ENCODE results near the gene FAIM. TPM values are rescaled to one million over a fixed set of nuclear protein-coding genes. Genes with fewer than 3 reads are reported as not detected.
"Not testable (repeated sequence)": the region's sequence is repeated elsewhere in the genome, so short reads cannot be mapped to it uniquely, and the experiment has no call there.

The FAIM gene
- total and polyA plus RNA-seq, 12 donors = 1.5 to 15.7 (median 2.8) TPM

DNA sequence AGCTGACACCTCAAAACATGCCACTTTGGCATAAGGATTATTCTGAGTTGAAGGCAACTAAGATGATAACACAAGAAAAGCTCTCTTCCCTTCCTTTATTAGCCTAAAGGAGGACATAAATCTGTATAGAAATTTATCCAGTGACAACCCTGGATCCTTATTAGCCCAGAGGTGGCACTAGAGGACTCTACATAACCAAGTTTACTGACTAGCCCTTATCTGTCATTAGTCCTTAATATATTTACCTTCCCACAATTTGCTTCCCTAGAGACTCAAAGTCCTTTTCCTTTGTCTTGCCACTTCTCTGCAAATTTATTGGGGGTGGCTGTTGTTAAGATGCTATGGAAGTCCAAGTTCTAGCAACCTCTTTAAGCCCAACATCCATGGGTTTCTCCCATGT, 41.2 kb upstream of the FAIM start:
- H3K4me1 ChIP-seq = no peaks in the 10 kb centered on the region
- peaks cover 0 to 8% (median 0%) of the 10 kb centered on the region in 11 donors for H3K9me3 ChIP-seq
- no peak for DNase-seq
- no peak overlapping the region for H3K4me3 ChIP-seq
- no peak overlapping the region for H3K27ac ChIP-seq
- no peaks in the 10 kb centered on the region for H3K27me3 ChIP-seq
- no peak for ATAC-seq
- H3K36me3 ChIP-seq = peaks cover 0 to 54% (median 7%) of the 10 kb centered on the region in 9 donors
- TF ChIP-seq, protein P1, sequence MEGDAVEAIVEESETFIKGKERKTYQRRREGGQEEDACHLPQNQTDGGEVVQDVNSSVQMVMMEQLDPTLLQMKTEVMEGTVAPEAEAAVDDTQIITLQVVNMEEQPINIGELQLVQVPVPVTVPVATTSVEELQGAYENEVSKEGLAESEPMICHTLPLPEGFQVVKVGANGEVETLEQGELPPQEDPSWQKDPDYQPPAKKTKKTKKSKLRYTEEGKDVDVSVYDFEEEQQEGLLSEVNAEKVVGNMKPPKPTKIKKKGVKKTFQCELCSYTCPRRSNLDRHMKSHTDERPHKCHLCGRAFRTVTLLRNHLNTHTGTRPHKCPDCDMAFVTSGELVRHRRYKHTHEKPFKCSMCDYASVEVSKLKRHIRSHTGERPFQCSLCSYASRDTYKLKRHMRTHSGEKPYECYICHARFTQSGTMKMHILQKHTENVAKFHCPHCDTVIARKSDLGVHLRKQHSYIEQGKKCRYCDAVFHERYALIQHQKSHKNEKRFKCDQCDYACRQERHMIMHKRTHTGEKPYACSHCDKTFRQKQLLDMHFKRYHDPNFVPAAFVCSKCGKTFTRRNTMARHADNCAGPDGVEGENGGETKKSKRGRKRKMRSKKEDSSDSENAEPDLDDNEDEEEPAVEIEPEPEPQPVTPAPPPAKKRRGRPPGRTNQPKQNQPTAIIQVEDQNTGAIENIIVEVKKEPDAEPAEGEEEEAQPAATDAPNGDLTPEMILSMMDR (IDR thresholded peaks at IDR 0.05) = no peak
- intact Hi-C loops (cut with DNase I) = loop anchor here in 1 of 10 donors (5.0 kb wide), 1 partner anchor 230 kb away; no protein-coding TSS in a partner anchor

DNA sequence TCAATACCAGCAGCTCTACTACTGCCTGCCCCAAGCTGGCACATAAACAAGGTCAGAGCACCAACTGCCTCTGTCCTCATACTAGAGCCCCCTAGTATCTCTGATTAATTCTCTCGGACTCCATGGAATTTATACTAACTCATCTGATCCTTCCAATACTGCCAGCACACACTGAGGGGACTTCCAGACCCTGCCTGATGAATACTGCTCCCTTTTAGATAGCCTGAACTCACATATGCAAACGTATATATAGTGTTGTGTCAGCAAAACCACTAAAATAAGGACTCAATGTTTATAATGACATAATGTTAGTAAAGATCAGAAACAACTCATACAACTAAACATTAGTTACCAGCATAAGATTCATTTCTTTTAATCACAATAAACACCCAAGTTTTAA, 39.5 kb upstream of the FAIM start:
- intact Hi-C loops (cut with DNase I) = loop anchor here in 1 of 10 donors (5.0 kb wide), 1 partner anchor 232 kb away; no protein-coding TSS in a partner anchor
- ATAC-seq (no peak), DNase-seq (no peak)
- Histone ChIP-seq H3K4me3 (no peak overlapping the region), H3K27ac (no peak overlapping the region), H3K36me3 (peaks cover 0 to 68% (median 11%) of the 10 kb centered on the region in 9 donors), H3K27me3 (no peaks in the 10 kb centered on the region), H3K4me1 (no peaks in the 10 kb centered on the region), H3K9me3 (peaks cover 0 to 23% (median 6%) of the 10 kb centered on the region in 11 donors)
- 72 to 73% methylated on average over 2 of the region's 2 CpGs for WGBS, 2 donors
- TF ChIP-seq, protein P1 (IDR thresholded peaks at IDR 0.05) = no peak

DNA sequence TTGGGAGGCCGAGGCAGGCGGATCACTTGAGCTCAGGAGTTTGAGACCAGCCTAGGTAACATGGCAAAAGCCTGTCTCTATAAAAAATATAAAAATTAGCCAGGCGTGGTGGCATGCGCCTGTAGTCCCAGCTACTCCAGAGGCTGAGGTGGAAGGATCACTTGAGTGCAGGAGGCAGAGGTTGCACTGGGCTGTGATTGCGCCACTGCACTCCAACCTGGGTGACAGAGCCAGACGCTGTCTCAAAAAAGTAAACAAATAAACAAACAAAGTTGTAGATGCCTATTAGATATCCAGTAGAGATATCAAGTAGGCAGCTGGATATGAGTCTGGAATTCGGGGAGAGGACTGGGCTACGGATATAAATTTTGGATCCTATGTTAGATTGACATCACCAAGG, 38.9 kb upstream of the FAIM start:
- Histone ChIP-seq H3K36me3 (peaks cover 0 to 73% (median 11%) of the 10 kb centered on the region in 9 donors), H3K9me3 (peaks cover 0 to 25% (median 6%) of the 10 kb centered on the region in 11 donors)
- intact Hi-C loops (cut with DNase I) = loop anchor here in 1 of 10 donors (5.0 kb wide), 1 partner anchor 232 kb away; no protein-coding TSS in a partner anchor
- not testable (repeated sequence) for ATAC-seq, H3K27ac ChIP-seq, H3K4me1 ChIP-seq, H3K27me3 ChIP-seq, H3K4me3 ChIP-seq, DNase-seq
- WGBS, 2 donors = 97 to 98% methylated on average over 8 of the region's 8 CpGs

DNA sequence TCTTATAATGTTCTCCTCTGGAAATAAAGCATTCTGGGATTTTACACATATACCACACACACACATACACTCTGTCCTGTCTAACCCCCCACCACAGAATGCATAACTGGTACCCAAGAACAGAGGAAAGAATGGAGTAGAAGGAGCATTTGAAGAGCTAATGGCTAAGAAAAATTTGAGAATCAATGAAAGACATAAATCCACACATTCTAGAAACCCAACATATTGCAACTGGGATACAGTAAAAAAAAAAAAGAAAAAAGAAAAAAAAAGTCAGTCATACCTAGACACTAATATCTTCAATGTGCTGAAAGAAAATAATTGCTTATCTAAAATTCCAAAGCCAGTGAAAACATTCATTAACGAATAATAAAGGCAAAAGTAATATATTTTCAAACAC, 35.4 kb upstream of the FAIM start:
- intact Hi-C loops (cut with DNase I) = no loop called here
- DNase-seq (no peak), ATAC-seq (no peak)
- Histone ChIP-seq H3K9me3 (peaks cover 0 to 31% (median 6%) of the 10 kb centered on the region in 11 donors), H3K27ac (no peak overlapping the region), H3K4me1 (peaks cover 0 to 2% (median 0%) of the 10 kb centered on the region in 9 donors), H3K27me3 (no peaks in the 10 kb centered on the region), H3K36me3 (peaks cover 0 to 48% (median 11%) of the 10 kb centered on the region in 9 donors), H3K4me3 (no peak overlapping the region)
- 96% methylated on average over 1 of the region's 1 CpG for WGBS, 2 donors
- TF ChIP-seq, protein P1 (IDR thresholded peaks at IDR 0.05) = no peak

DNA sequence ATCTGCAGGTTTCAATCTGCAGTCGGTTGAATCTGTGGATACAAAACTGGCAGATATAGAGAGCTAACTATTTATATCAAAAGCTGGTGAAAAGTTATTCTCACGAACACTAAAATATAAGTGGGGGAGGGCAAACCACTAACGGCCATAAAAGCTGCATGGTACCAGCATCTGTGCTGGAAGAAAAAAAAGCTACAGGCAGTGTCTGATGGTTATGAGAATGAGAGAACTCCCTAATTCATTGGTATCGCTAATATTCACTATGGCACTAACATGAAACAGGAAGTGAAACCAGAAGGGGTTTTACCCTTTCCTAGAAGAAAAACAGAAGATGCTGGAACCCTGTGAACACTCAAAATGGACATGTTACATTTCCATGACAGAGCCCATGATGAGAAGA, 30.4 kb upstream of the FAIM start:
- H3K9me3 ChIP-seq = peaks cover 0 to 26% (median 5%) of the 10 kb centered on the region in 11 donors
- H3K4me1 ChIP-seq = peaks cover 0 to 5% (median 0%) of the 10 kb centered on the region in 9 donors
- DNase-seq = no peak
- H3K27me3 ChIP-seq = no peaks in the 10 kb centered on the region
- peaks cover 0 to 12% (median 0%) of the 10 kb centered on the region in 9 donors for H3K36me3 ChIP-seq
- H3K4me3 ChIP-seq = no peak overlapping the region
- TF ChIP-seq, protein P1 (IDR thresholded peaks at IDR 0.05) = no peak
- intact Hi-C loops (cut with DNase I) = no loop called here
- ATAC-seq = no peak
- 77 to 87% methylated on average over 4 of the region's 4 CpGs for WGBS, 2 donors
- no peak overlapping the region for H3K27ac ChIP-seq

Measured in heart right ventricle (tissue), 16 donors.